HCT116 (cell line): Measurements from ENCODE around the gene FRK.

Source experiments
- EGR1 ChIP-seq: IDR thresholded peaks from 2 replicates; pipeline ENCODE4 v1.6.1; 2012; ENCODE audit warnings: low read depth
- EZH2 ChIP-seq: fragments of 200-600 bp; sonication (generic); IDR thresholded peaks from 2 replicates; pipeline ENCODE4 v1.6.1; 2017; ENCODE audit warnings: antibody characterized with exemption, mixed run types
- EZH2phosphoT487 ChIP-seq: fragments of 200-600 bp; IDR thresholded peaks from 2 replicates; pipeline ENCODE4 v1.6.1; 2018; ENCODE audit warnings: antibody characterized with exemption, borderline replicate concordance
- JUND ChIP-seq: IDR thresholded peaks from 2 replicates; pipeline ENCODE4 v1.6.1; 2012
- POLR2A ChIP-seq: IDR thresholded peaks from 2 replicates; pipeline ENCODE4 v1.7.0; 2011; ENCODE audit warnings: borderline replicate concordance; ENCODE audit not compliant: insufficient read depth, insufficient read length; ENCODE audit errors: extremely low read depth
- POLR2AphosphoS5 ChIP-seq: IDR thresholded peaks from 2 replicates; pipeline ENCODE4 v1.6.1; 2011; ENCODE audit warnings: mild to moderate bottlenecking, low read depth, low read length, moderate library complexity
- RAD21 ChIP-seq: IDR thresholded peaks from 2 replicates; pipeline ENCODE4 v1.6.1; 2012; ENCODE audit warnings: low read depth, mild to moderate bottlenecking
- YY1 ChIP-seq: IDR thresholded peaks from 2 replicates; pipeline ENCODE4 v1.6.1; 2011; ENCODE audit warnings: low read length, low read depth, moderate library complexity, mild to moderate bottlenecking; ENCODE audit not compliant: insufficient replicate concordance; ENCODE audit errors: extremely low read depth
- ZNF274 ChIP-seq: fragments of 200-500 bp; sonication (Bioruptor generic); IDR thresholded peaks from 2 replicates; pipeline ENCODE4 v1.6.1; 2014; ENCODE audit warnings: mild to moderate bottlenecking, low read depth, low read length, inconsistent platforms
- TF ChIP-seq, protein P1 (sequence below), 3 experiments: fragments of 200-600 bp in 1 of 3; sonication (generic) in 1 of 3; IDR thresholded peaks in 2 of 3; conservative IDR thresholded peaks in 1 of 3; 2 replicates each; pipeline ENCODE4 v1.5.1; 2012 to 2017; ENCODE audit warnings: low read depth in 2 of 3, low read length in 2 of 3, antibody characterized with exemption in 1 of 3, borderline replicate concordance in 1 of 3, control low read depth in 1 of 3, mild to moderate bottlenecking in 1 of 3, mixed read lengths in 1 of 3, mixed run types in 1 of 3, moderate library complexity in 1 of 3; ENCODE audit not compliant: insufficient read depth in 1 of 3
- TF ChIP-seq, protein P2 (sequence below): IDR thresholded peaks from 2 replicates; pipeline ENCODE4 v1.6.1; 2012
- TF ChIP-seq, protein P3 (sequence below): IDR thresholded peaks from 2 replicates; pipeline ENCODE4 v1.6.1; 2011; ENCODE audit warnings: mild to moderate bottlenecking, low read length, moderate library complexity; ENCODE audit not compliant: insufficient replicate concordance; ENCODE audit errors: extremely low read depth
- TF ChIP-seq, protein P4 (sequence below): IDR thresholded peaks from 2 replicates; pipeline ENCODE4 v1.6.1; 2012

DNA sequence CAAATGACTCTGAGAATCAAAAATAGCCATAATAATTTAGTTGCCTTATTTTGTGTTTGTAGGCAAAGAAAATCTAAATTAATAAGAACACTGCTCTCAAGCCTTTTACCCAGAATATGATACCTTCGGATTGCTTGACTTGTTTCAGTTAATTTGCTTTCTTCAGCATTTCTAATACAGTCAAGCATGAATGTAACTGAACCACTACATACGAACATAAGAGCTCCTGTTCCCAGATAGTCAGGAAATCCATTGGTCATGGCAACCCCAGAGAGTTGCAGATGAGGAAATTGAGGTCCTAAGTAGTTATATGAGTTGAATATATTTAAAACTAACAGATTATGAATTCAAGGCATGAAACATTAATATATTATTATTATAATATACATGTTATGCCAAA is 2.9 kb downstream of the FRK start:
- TF ChIP-seq EZH2 (no peak), ZNF274 (no peak), RAD21 (no peak), POLR2A (no peak), YY1 (no peak), EZH2phosphoT487 (no peak), POLR2AphosphoS5 (no peak), EGR1 (no peak), JUND (no peak)
- TF ChIP-seq, protein P1, sequence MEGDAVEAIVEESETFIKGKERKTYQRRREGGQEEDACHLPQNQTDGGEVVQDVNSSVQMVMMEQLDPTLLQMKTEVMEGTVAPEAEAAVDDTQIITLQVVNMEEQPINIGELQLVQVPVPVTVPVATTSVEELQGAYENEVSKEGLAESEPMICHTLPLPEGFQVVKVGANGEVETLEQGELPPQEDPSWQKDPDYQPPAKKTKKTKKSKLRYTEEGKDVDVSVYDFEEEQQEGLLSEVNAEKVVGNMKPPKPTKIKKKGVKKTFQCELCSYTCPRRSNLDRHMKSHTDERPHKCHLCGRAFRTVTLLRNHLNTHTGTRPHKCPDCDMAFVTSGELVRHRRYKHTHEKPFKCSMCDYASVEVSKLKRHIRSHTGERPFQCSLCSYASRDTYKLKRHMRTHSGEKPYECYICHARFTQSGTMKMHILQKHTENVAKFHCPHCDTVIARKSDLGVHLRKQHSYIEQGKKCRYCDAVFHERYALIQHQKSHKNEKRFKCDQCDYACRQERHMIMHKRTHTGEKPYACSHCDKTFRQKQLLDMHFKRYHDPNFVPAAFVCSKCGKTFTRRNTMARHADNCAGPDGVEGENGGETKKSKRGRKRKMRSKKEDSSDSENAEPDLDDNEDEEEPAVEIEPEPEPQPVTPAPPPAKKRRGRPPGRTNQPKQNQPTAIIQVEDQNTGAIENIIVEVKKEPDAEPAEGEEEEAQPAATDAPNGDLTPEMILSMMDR (IDR thresholded peaks at IDR 0.05 in 2 of 3, conservative IDR thresholded peaks at IDR 0.05 in 1 of 3; ENCODE audit: borderline replicate concordance in 1 of 3, insufficient read depth in 1 of 3, low read depth in 2 of 3, low read length in 2 of 3) = no peak
- TF ChIP-seq, protein P2, sequence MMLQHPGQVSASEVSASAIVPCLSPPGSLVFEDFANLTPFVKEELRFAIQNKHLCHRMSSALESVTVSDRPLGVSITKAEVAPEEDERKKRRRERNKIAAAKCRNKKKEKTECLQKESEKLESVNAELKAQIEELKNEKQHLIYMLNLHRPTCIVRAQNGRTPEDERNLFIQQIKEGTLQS = no peak
- TF ChIP-seq, protein P3, sequence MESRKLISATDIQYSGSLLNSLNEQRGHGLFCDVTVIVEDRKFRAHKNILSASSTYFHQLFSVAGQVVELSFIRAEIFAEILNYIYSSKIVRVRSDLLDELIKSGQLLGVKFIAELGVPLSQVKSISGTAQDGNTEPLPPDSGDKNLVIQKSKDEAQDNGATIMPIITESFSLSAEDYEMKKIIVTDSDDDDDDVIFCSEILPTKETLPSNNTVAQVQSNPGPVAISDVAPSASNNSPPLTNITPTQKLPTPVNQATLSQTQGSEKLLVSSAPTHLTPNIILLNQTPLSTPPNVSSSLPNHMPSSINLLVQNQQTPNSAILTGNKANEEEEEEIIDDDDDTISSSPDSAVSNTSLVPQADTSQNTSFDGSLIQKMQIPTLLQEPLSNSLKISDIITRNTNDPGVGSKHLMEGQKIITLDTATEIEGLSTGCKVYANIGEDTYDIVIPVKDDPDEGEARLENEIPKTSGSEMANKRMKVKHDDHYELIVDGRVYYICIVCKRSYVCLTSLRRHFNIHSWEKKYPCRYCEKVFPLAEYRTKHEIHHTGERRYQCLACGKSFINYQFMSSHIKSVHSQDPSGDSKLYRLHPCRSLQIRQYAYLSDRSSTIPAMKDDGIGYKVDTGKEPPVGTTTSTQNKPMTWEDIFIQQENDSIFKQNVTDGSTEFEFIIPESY = no peak
- TF ChIP-seq, protein P4, sequence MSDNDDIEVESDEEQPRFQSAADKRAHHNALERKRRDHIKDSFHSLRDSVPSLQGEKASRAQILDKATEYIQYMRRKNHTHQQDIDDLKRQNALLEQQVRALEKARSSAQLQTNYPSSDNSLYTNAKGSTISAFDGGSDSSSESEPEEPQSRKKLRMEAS = no peak
